PC-3 (cell line): Measurements from ENCODE around the gene CCDC192.

Experiments
- CTCF ChIP-seq: fragments of 300-600 bp; sonication (generic); conservative IDR thresholded peaks from 2 replicates; pipeline ENCODE4 v1.5.1; 2017; ENCODE audit warnings: antibody characterized with exemption, low read depth, mild to moderate bottlenecking, low read length
- EZH2 ChIP-seq: fragments of 300-600 bp; sonication (generic); IDR thresholded peaks from one replicate; pipeline ENCODE4 v1.6.1; 2017; ENCODE audit warnings: antibody characterized with exemption, mild to moderate bottlenecking, low read length; ENCODE audit not compliant: unreplicated experiment

GRCh38 chr5:127878174-127878750 is 175.1 kb downstream of the CCDC192 start:
- TF ChIP-seq CTCF (peak; percentile 81), EZH2 (no peak)
